GM12878 (cell line): ENCODE measurements around the gene PLXNA4.

Source experiments
- CREB1 ChIP-seq: IDR thresholded peaks from 2 replicates; pipeline ENCODE4 v1.6.1; 2012; ENCODE audit warnings: low read depth, mild to moderate bottlenecking, inconsistent platforms
- ETV6 ChIP-seq, 2 experiments: fragments of 450-650 bp in 1 of 2; IDR thresholded peaks in 1 of 2; conservative IDR thresholded peaks in 1 of 2; 2 replicates each; pipeline ENCODE4 v1.6.1; 2014; ENCODE audit warnings: antibody characterized with exemption in 1 of 2, borderline replicate concordance in 1 of 2, low read depth in 1 of 2, mild to moderate bottlenecking in 1 of 2, moderate library complexity in 1 of 2
- EZH2 ChIP-seq: IDR thresholded peaks from 2 replicates; pipeline ENCODE4 v1.6.1; 2012; ENCODE audit warnings: low read depth, mild to moderate bottlenecking, control low read depth, inconsistent platforms, low read length, borderline replicate concordance; ENCODE audit not compliant: control insufficient read depth
- FOXM1 ChIP-seq: IDR thresholded peaks from 2 replicates; pipeline ENCODE4 v1.6.1; 2012; ENCODE audit warnings: low read depth, mild to moderate bottlenecking, inconsistent platforms, low read length, moderate library complexity
- NRF1 ChIP-seq: conservative IDR thresholded peaks from 2 replicates; pipeline ENCODE4 v1.6.1; 2011; ENCODE audit warnings: mild to moderate bottlenecking, low read depth, low read length, improper control_type of control experiment
- POLR2A ChIP-seq: IDR thresholded peaks from 2 replicates; pipeline ENCODE4 v1.6.1; 2011; ENCODE audit warnings: low read depth, mild to moderate bottlenecking, low read length
- POLR2AphosphoS5 ChIP-seq: IDR thresholded peaks from 2 replicates; pipeline ENCODE4 v1.6.1; 2011; ENCODE audit warnings: mild to moderate bottlenecking, low read length, inconsistent platforms
- ZNF24 ChIP-seq: fragments of 450-650 bp; IDR thresholded peaks from 2 replicates; pipeline ENCODE4 v1.6.1; 2017; ENCODE audit warnings: antibody characterized with exemption, mild to moderate bottlenecking
- TF ChIP-seq, protein P1 (sequence below), 3 experiments: IDR thresholded peaks in 2 of 3; conservative IDR thresholded peaks in 1 of 3; 2 replicates each; pipeline ENCODE4 v1.5.1; 2011; ENCODE audit warnings: low read depth in 3 of 3, low read length in 3 of 3, mild to moderate bottlenecking in 3 of 3, control low read depth in 2 of 3, moderate library complexity in 2 of 3, inconsistent platforms in 1 of 3, mixed read lengths in 1 of 3; ENCODE audit not compliant: control insufficient read depth in 2 of 3, insufficient read depth in 1 of 3; ENCODE audit errors: extremely low read depth in 1 of 3
- TF ChIP-seq, protein P2 (sequence below): IDR thresholded peaks from 2 replicates; pipeline ENCODE4 v1.6.1; 2012; ENCODE audit warnings: mild to moderate bottlenecking, low read depth, low read length

DNA sequence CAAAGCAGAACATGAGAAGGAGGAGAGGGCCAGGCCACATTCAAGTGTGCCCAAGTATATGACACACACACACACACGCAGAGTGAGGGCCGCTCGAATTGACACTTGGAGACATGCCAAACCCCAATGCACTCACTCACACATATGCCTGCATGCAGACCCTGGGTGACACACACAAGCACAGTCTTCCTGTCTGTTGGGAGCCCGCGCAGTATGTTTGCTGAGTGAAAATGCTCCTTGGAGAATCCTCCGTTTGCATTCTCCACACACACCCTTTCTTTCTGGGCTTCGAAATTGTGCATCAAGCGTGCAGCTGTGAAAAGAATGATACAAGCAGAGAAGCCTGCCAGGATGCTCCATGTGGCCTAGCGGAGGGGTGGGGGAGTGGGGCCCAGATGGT, 120.9 kb downstream of the PLXNA4 start:
- TF ChIP-seq, protein P1, sequence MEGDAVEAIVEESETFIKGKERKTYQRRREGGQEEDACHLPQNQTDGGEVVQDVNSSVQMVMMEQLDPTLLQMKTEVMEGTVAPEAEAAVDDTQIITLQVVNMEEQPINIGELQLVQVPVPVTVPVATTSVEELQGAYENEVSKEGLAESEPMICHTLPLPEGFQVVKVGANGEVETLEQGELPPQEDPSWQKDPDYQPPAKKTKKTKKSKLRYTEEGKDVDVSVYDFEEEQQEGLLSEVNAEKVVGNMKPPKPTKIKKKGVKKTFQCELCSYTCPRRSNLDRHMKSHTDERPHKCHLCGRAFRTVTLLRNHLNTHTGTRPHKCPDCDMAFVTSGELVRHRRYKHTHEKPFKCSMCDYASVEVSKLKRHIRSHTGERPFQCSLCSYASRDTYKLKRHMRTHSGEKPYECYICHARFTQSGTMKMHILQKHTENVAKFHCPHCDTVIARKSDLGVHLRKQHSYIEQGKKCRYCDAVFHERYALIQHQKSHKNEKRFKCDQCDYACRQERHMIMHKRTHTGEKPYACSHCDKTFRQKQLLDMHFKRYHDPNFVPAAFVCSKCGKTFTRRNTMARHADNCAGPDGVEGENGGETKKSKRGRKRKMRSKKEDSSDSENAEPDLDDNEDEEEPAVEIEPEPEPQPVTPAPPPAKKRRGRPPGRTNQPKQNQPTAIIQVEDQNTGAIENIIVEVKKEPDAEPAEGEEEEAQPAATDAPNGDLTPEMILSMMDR (IDR thresholded peaks at IDR 0.05 in 2 of 3, conservative IDR thresholded peaks at IDR 0.05 in 1 of 3; ENCODE audit: control insufficient read depth in 2 of 3, extremely low read depth in 1 of 3, insufficient read depth in 1 of 3, low read depth in 3 of 3, low read length in 3 of 3) = no peak
- TF ChIP-seq POLR2A = no peak
- no peak for TF ChIP-seq FOXM1
- TF ChIP-seq, protein P2, sequence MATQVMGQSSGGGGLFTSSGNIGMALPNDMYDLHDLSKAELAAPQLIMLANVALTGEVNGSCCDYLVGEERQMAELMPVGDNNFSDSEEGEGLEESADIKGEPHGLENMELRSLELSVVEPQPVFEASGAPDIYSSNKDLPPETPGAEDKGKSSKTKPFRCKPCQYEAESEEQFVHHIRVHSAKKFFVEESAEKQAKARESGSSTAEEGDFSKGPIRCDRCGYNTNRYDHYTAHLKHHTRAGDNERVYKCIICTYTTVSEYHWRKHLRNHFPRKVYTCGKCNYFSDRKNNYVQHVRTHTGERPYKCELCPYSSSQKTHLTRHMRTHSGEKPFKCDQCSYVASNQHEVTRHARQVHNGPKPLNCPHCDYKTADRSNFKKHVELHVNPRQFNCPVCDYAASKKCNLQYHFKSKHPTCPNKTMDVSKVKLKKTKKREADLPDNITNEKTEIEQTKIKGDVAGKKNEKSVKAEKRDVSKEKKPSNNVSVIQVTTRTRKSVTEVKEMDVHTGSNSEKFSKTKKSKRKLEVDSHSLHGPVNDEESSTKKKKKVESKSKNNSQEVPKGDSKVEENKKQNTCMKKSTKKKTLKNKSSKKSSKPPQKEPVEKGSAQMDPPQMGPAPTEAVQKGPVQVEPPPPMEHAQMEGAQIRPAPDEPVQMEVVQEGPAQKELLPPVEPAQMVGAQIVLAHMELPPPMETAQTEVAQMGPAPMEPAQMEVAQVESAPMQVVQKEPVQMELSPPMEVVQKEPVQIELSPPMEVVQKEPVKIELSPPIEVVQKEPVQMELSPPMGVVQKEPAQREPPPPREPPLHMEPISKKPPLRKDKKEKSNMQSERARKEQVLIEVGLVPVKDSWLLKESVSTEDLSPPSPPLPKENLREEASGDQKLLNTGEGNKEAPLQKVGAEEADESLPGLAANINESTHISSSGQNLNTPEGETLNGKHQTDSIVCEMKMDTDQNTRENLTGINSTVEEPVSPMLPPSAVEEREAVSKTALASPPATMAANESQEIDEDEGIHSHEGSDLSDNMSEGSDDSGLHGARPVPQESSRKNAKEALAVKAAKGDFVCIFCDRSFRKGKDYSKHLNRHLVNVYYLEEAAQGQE = no peak
- no peak for TF ChIP-seq NRF1
- no peak for TF ChIP-seq POLR2AphosphoS5
- TF ChIP-seq ZNF24 = no peak
- TF ChIP-seq EZH2 = no peak
- TF ChIP-seq CREB1 = no peak
- TF ChIP-seq ETV6 (conservative IDR thresholded peaks at IDR 0.05 in 1 of 2, IDR thresholded peaks at IDR 0.05 in 1 of 2; ENCODE audit: borderline replicate concordance in 1 of 2, low read depth in 1 of 2) = no peak
